GM10847 (cell line): ENCODE data around the gene OAF.

Source experiments
- POLR2A ChIP-seq: IDR thresholded peaks from 2 replicates; pipeline ENCODE4 v1.6.1; 2011; ENCODE audit not compliant: insufficient read length; ENCODE audit errors: extremely low read depth

Gene OAF

GRCh38 chr11:120192831-120193625, 17.8 kb upstream of the OAF start:
- no peak for TF ChIP-seq POLR2A

- no peak for TF ChIP-seq POLR2A
These were observed 16.7 kb upstream of the OAF start for GRCh38 chr11:120194166-120194565.

GRCh38 chr11:120195601-120196320, 15.1 kb upstream of the OAF start:
- no peak for TF ChIP-seq POLR2A

- no peak for TF ChIP-seq POLR2A
These were observed 14.0 kb upstream of the OAF start for GRCh38 chr11:120196826-120197225.

GRCh38 chr11:120197251-120197891, 13.5 kb upstream of the OAF start:
- TF ChIP-seq POLR2A, result no peak

GRCh38 chr11:120197977-120198376, 12.9 kb upstream of the OAF start:
- no peak for TF ChIP-seq POLR2A

- TF ChIP-seq POLR2A, result no peak
These were observed 12.4 kb upstream of the OAF start for GRCh38 chr11:120198403-120198786.

- no peak for TF ChIP-seq POLR2A
These were observed 11.9 kb upstream of the OAF start for GRCh38 chr11:120198787-120199469.

- no peak for TF ChIP-seq POLR2A
These were observed 11.2 kb upstream of the OAF start for GRCh38 chr11:120199613-120200012.

- TF ChIP-seq POLR2A, result no peak
These were observed 10.2 kb upstream of the OAF start for GRCh38 chr11:120200677-120201076.

GRCh38 chr11:120201653-120202052, 9.2 kb upstream of the OAF start:
- TF ChIP-seq POLR2A, result no peak

GRCh38 chr11:120203626-120204025, 7.2 kb upstream of the OAF start:
- no peak for TF ChIP-seq POLR2A

- TF ChIP-seq POLR2A, result no peak
These were observed 5.2 kb upstream of the OAF start for GRCh38 chr11:120205596-120206161.

- no peak for TF ChIP-seq POLR2A
These were observed 3.3 kb upstream of the OAF start for GRCh38 chr11:120207512-120207911.

- TF ChIP-seq POLR2A, result no peak
These were observed 2.8 kb upstream of the OAF start for GRCh38 chr11:120208001-120208441.
